ENCODE data around the gene SPIRE1.

SPIRE1 gene

DNA sequence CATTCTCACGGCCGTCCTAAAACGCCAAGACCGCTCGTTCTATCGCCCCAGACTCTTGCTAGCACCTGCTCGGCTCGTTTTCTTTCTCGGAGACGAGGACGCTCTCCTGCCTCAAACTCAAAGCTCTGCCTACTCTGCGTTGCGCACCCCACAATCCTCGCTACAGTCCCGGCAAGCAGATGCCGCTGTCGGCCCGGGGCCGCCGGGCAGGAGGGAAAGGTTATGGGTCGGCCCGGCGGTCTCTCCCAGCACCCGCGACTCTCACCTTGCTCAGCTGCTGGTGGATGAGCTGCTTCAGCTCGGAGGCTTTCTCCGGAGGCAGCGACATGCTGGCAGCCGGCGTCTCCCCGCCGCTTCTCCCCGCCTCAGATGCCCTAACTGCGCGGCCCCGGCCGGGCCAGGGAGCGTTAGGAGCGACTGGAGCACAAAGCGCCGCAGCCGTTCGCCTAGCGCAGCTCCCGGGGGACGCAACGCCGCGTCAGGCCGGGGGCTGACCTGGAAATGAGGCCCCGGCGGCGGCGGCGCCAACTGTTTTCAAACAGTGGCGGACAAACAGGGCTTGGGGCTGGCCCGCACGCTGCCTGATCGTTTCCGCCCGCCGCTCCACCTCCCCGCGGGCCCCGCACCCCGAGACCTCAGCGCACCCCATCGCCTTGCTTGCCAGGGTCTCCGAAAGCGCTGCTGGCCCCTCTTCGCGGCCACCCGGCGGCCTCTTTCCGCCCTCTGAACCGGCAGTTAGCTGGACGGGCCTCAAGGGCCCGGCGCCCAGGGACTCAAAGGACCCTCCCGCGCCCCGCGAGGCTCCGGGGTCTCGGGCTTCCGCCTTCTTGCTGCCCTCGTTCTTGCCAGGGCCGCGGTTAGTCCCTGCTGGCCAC lies 44.6 kb upstream of the SPIRE1 start, which contains the start of the genes CEP76 and PSMG2:
CEP76 (minus strand) TSS at position 503 of the 875 bp plus-strand sequence; CDS start at position 328, 175 bp downstream.
PSMG2 (plus strand) TSS at position 822 of the 875 bp plus-strand sequence. CDS start 66 bp downstream, outside the sequence.
- Histone ChIP-seq H3F3A (ENCODE audit: low read depth) (no peaks in the 10 kb centered on the region), H3K9ac (ENCODE audit: low read depth, low read length, poor library complexity, severe bottlenecking) (peak within 1 kb of the TSS; percentile 93), H4K20me1 (ENCODE audit: insufficient read depth, low read length, poor library complexity, severe bottlenecking) (peaks cover 54% of the 10 kb centered on the region), H3K4me2 (ENCODE audit: low read depth, low read length, poor library complexity, severe bottlenecking) (peak within 1 kb of the TSS; percentile 100), H3K79me2 (ENCODE audit: insufficient read depth, low read length) (peaks cover 94% of the 10 kb centered on the region), H2AFZ (ENCODE audit: low read length) (peak within 1 kb of the TSS; percentile 97), H3K9me3 (ENCODE audit: insufficient read depth, low read depth, low read length) (no peaks in the 10 kb centered on the region), H3K4me1 (ENCODE audit: insufficient read depth, low read length, poor library complexity, severe bottlenecking) (peaks cover 56% of the 10 kb centered on the region), H3K36me3 (ENCODE audit: insufficient read depth, low read length) (peaks cover 23% of the 10 kb centered on the region), H3K4me3 (ENCODE audit: low read length, poor library complexity, severe bottlenecking) (peak within 1 kb of the TSS; percentile 98), H3K27me3 (ENCODE audit: insufficient read depth, low read length, poor library complexity, severe bottlenecking) (peaks cover 6% of the 10 kb centered on the region), H3K9me2 (replicated peaks; ENCODE audit: low read depth, low read length) (no peaks in the 10 kb centered on the region)
- TF ChIP-seq, protein P1, sequence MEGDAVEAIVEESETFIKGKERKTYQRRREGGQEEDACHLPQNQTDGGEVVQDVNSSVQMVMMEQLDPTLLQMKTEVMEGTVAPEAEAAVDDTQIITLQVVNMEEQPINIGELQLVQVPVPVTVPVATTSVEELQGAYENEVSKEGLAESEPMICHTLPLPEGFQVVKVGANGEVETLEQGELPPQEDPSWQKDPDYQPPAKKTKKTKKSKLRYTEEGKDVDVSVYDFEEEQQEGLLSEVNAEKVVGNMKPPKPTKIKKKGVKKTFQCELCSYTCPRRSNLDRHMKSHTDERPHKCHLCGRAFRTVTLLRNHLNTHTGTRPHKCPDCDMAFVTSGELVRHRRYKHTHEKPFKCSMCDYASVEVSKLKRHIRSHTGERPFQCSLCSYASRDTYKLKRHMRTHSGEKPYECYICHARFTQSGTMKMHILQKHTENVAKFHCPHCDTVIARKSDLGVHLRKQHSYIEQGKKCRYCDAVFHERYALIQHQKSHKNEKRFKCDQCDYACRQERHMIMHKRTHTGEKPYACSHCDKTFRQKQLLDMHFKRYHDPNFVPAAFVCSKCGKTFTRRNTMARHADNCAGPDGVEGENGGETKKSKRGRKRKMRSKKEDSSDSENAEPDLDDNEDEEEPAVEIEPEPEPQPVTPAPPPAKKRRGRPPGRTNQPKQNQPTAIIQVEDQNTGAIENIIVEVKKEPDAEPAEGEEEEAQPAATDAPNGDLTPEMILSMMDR (conservative IDR thresholded peaks at IDR 0.05; ENCODE audit: low read length), result no peak
- TF ChIP-seq EZH2phosphoT487 (IDR thresholded peaks at IDR 0.05; ENCODE audit: borderline replicate concordance), result no peak

DNA sequence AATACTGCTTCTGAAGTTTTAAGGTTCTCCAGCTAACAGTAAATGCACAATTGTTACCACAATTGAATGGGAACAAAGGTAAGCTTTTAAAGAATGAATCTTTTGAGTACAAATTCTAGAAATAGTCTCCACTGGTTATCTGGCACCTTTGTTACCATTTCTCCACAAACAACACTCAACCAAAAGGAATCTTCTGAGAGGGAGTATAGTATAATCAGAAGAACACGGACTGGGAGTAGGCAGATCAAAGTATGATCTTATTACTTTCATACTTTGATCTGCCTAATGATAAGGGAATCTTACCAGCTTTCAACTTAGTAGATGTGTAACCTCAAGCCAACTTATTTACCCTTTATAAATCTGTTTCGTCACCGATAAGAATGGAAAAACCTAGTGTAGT lies 43.3 kb upstream of the SPIRE1 start:
- Histone ChIP-seq H3K4me1 (ENCODE audit: insufficient read depth, low read length, poor library complexity, severe bottlenecking) (peaks cover 66% of the 10 kb centered on the region), H3K4me3 (ENCODE audit: low read length, poor library complexity, severe bottlenecking) (peak overlapping the region; percentile 98), H2AFZ (ENCODE audit: low read length) (no peak overlapping the region), H3F3A (ENCODE audit: low read depth) (no peaks in the 10 kb centered on the region), H3K27me3 (ENCODE audit: insufficient read depth, low read length, poor library complexity, severe bottlenecking) (peaks cover 6% of the 10 kb centered on the region), H3K9me3 (ENCODE audit: insufficient read depth, low read depth, low read length) (no peaks in the 10 kb centered on the region), H3K79me2 (ENCODE audit: insufficient read depth, low read length) (peaks cover 94% of the 10 kb centered on the region), H3K9me2 (replicated peaks; ENCODE audit: low read depth, low read length) (no peaks in the 10 kb centered on the region), H4K20me1 (ENCODE audit: insufficient read depth, low read length, poor library complexity, severe bottlenecking) (peaks cover 50% of the 10 kb centered on the region), H3K36me3 (ENCODE audit: insufficient read depth, low read length) (peaks cover 23% of the 10 kb centered on the region), H3K4me2 (ENCODE audit: low read depth, low read length, poor library complexity, severe bottlenecking) (peak overlapping the region; percentile 100), H3K9ac (ENCODE audit: low read depth, low read length, poor library complexity, severe bottlenecking) (peak overlapping the region; percentile 93)
- TF ChIP-seq, protein P1 (conservative IDR thresholded peaks at IDR 0.05; ENCODE audit: low read length), result no peak
- TF ChIP-seq EZH2phosphoT487 (IDR thresholded peaks at IDR 0.05; ENCODE audit: borderline replicate concordance), result no peak

DNA sequence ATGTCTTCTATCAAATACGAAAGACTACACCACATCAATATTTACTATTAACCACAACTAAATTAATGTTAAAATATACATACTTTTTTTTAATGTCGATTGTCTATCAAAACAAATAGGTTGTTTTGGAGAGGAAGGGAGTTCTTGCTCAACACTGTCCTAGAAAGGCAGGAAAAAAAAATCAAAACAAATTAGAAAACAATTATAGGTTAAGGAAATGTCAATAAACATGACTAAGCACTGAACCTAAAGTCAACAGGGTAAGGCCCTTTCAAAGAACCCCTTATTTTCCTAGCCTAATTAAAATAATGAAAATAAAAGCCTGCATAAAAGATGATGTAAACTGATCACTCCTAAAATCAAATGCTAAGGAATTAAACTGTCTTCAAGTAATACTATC lies 41.8 kb upstream of the SPIRE1 start:
- Histone ChIP-seq H3K4me3 (ENCODE audit: low read length, poor library complexity, severe bottlenecking) (peak overlapping the region; percentile 98), H4K20me1 (ENCODE audit: insufficient read depth, low read length, poor library complexity, severe bottlenecking) (peaks cover 48% of the 10 kb centered on the region), H3K9ac (ENCODE audit: low read depth, low read length, poor library complexity, severe bottlenecking) (peak overlapping the region; percentile 93), H3K4me1 (ENCODE audit: insufficient read depth, low read length, poor library complexity, severe bottlenecking) (peaks cover 58% of the 10 kb centered on the region), H2AFZ (ENCODE audit: low read length) (no peak overlapping the region), H3K9me3 (ENCODE audit: insufficient read depth, low read depth, low read length) (no peaks in the 10 kb centered on the region), H3F3A (ENCODE audit: low read depth) (no peaks in the 10 kb centered on the region), H3K4me2 (ENCODE audit: low read depth, low read length, poor library complexity, severe bottlenecking) (peak overlapping the region; percentile 100), H3K9me2 (replicated peaks; ENCODE audit: low read depth, low read length) (no peaks in the 10 kb centered on the region), H3K36me3 (ENCODE audit: insufficient read depth, low read length) (peaks cover 29% of the 10 kb centered on the region), H3K79me2 (ENCODE audit: insufficient read depth, low read length) (peaks cover 80% of the 10 kb centered on the region), H3K27me3 (ENCODE audit: insufficient read depth, low read length, poor library complexity, severe bottlenecking) (peaks cover 6% of the 10 kb centered on the region)
- TF ChIP-seq EZH2phosphoT487 (IDR thresholded peaks at IDR 0.05; ENCODE audit: borderline replicate concordance), result no peak
- TF ChIP-seq, protein P1 (conservative IDR thresholded peaks at IDR 0.05; ENCODE audit: low read length), result no peak

Measured in Loucy (cell line).